ENCODE results near the gene SNU13.

SNU13 gene

GRCh38 chr22:41648432-41648831 is 40.2 kb downstream of the SNU13 start:
- no peak for DNase-seq
- peaks cover 1% of the 10 kb centered on the region for H3K79me1 ChIP-seq (ENCODE audit: low read length)
- H3K27ac ChIP-seq (ENCODE audit: low read depth, low read length), result no peak overlapping the region
- H2BK15ac ChIP-seq (replicated peaks; ENCODE audit: low read depth), result no peak overlapping the region
- H3K36me3 ChIP-seq (ENCODE audit: control insufficient read depth, insufficient read depth, low read length), result peaks cover 26% of the 10 kb centered on the region
- H4K5ac ChIP-seq (ENCODE audit: low read length), result no peak overlapping the region
- H2BK5ac ChIP-seq (ENCODE audit: low read length), result no peak overlapping the region
- H3K4me1 ChIP-seq (ENCODE audit: control insufficient read depth, low read depth, low read length), result no peaks in the 10 kb centered on the region
- no peak overlapping the region for H3K56ac ChIP-seq (ENCODE audit: low read length)
- H3K4me3 ChIP-seq (ENCODE audit: low read length), result no peak overlapping the region
- no peak overlapping the region for H3K9ac ChIP-seq (ENCODE audit: low read length)
- no peak overlapping the region for H3K4ac ChIP-seq (ENCODE audit: low read depth, low read length)
- no peak overlapping the region for H3K4me2 ChIP-seq (ENCODE audit: low read length)
- no peak overlapping the region for H2BK120ac ChIP-seq (ENCODE audit: low read depth, low read length)
- no peak overlapping the region for H3K23ac ChIP-seq (ENCODE audit: low read length)
- no peak overlapping the region for H3K18ac ChIP-seq (ENCODE audit: low read length)
- no CpG with 5 or more reads among the region's 1 CpG for WGBS (ENCODE audit: extremely low coverage, insufficient coverage, low lambda C conversion rate)
- H3K79me2 ChIP-seq (ENCODE audit: control insufficient read depth, insufficient read depth, low read length), result no peaks in the 10 kb centered on the region
- no peak overlapping the region for H4K8ac ChIP-seq (ENCODE audit: low read depth, low read length)
- no peak overlapping the region for H2AK5ac ChIP-seq (ENCODE audit: low read length)
- H3K27me3 ChIP-seq (ENCODE audit: insufficient read depth, low read length, poor library complexity), result no peaks in the 10 kb centered on the region

- H3K4ac ChIP-seq (ENCODE audit: low read depth, low read length), result no peak overlapping the region
- H3K36me3 ChIP-seq (ENCODE audit: control insufficient read depth, insufficient read depth, low read length), result peaks cover 24% of the 10 kb centered on the region
- H3K23ac ChIP-seq (ENCODE audit: low read length), result no peak overlapping the region
Measured at GRCh38 chr22:41647771-41648170, 40.9 kb downstream of the SNU13 start.

GRCh38 chr22:41642331-41643110 is 46.1 kb downstream of the SNU13 start:
- Histone ChIP-seq H3K56ac (ENCODE audit: low read length) (no peak overlapping the region), H3K4me3 (ENCODE audit: low read length) (no peak overlapping the region), H2AK5ac (ENCODE audit: low read length) (no peak overlapping the region), H3K79me2 (ENCODE audit: control insufficient read depth, insufficient read depth, low read length) (peaks cover 4% of the 10 kb centered on the region), H3K9ac (ENCODE audit: low read length) (no peak overlapping the region), H3K18ac (ENCODE audit: low read length) (no peak overlapping the region), H4K5ac (ENCODE audit: low read length) (no peak overlapping the region), H3K27ac (ENCODE audit: low read depth, low read length) (no peak overlapping the region), H3K4ac (ENCODE audit: low read depth, low read length) (no peak overlapping the region), H3K23ac (ENCODE audit: low read length) (no peak overlapping the region), H3K4me2 (ENCODE audit: low read length) (no peak overlapping the region), H2BK5ac (ENCODE audit: low read length) (no peak overlapping the region), H2BK15ac (replicated peaks; ENCODE audit: low read depth) (no peak overlapping the region), H4K8ac (ENCODE audit: low read depth, low read length) (no peak overlapping the region), H3K79me1 (ENCODE audit: low read length) (peaks cover 6% of the 10 kb centered on the region), H2BK120ac (ENCODE audit: low read depth, low read length) (no peak overlapping the region), H3K27me3 (ENCODE audit: insufficient read depth, low read length, poor library complexity) (no peaks in the 10 kb centered on the region), H3K36me3 (ENCODE audit: control insufficient read depth, insufficient read depth, low read length) (peaks cover 22% of the 10 kb centered on the region), H3K4me1 (ENCODE audit: control insufficient read depth, low read depth, low read length) (no peaks in the 10 kb centered on the region)
- no CpG with 5 or more reads among the region's 6 CpGs for WGBS (ENCODE audit: extremely low coverage, insufficient coverage, low lambda C conversion rate)
- no peak for DNase-seq

More at GRCh38 chr22:41647771-41648170, 40.9 kb downstream of the SNU13 start:
- no peak for DNase-seq
- Histone ChIP-seq H3K27ac (ENCODE audit: low read depth, low read length) (no peak overlapping the region), H3K4me1 (ENCODE audit: control insufficient read depth, low read depth, low read length) (no peaks in the 10 kb centered on the region), H3K9ac (ENCODE audit: low read length) (no peak overlapping the region), H2AK5ac (ENCODE audit: low read length) (no peak overlapping the region), H2BK15ac (replicated peaks; ENCODE audit: low read depth) (no peak overlapping the region), H3K4me3 (ENCODE audit: low read length) (no peak overlapping the region), H3K79me1 (ENCODE audit: low read length) (peaks cover 1% of the 10 kb centered on the region), H2BK120ac (ENCODE audit: low read depth, low read length) (no peak overlapping the region), H3K4me2 (ENCODE audit: low read length) (no peak overlapping the region), H3K79me2 (ENCODE audit: control insufficient read depth, insufficient read depth, low read length) (no peaks in the 10 kb centered on the region), H4K8ac (ENCODE audit: low read depth, low read length) (no peak overlapping the region), H2BK5ac (ENCODE audit: low read length) (no peak overlapping the region), H3K27me3 (ENCODE audit: insufficient read depth, low read length, poor library complexity) (no peaks in the 10 kb centered on the region), H3K56ac (ENCODE audit: low read length) (no peak overlapping the region), H4K5ac (ENCODE audit: low read length) (no peak overlapping the region), H3K18ac (ENCODE audit: low read length) (no peak overlapping the region)
- no CpG with 5 or more reads among the region's 3 CpGs for WGBS (ENCODE audit: extremely low coverage, insufficient coverage, low lambda C conversion rate)

GRCh38 chr22:41641854-41642253 is 46.8 kb downstream of the SNU13 start:
- no peak overlapping the region for H3K18ac ChIP-seq (ENCODE audit: low read length)
- no peak overlapping the region for H2BK120ac ChIP-seq (ENCODE audit: low read depth, low read length)
- no peak overlapping the region for H3K9ac ChIP-seq (ENCODE audit: low read length)
- H3K27me3 ChIP-seq (ENCODE audit: insufficient read depth, low read length, poor library complexity), result no peaks in the 10 kb centered on the region
- no peak overlapping the region for H3K4ac ChIP-seq (ENCODE audit: low read depth, low read length)
- no peak overlapping the region for H3K27ac ChIP-seq (ENCODE audit: low read depth, low read length)
- H2BK15ac ChIP-seq (replicated peaks; ENCODE audit: low read depth), result no peak overlapping the region
- H3K79me2 ChIP-seq (ENCODE audit: control insufficient read depth, insufficient read depth, low read length), result peaks cover 4% of the 10 kb centered on the region
- no peak overlapping the region for H3K23ac ChIP-seq (ENCODE audit: low read length)
- H4K8ac ChIP-seq (ENCODE audit: low read depth, low read length), result no peak overlapping the region
- no peak overlapping the region for H3K56ac ChIP-seq (ENCODE audit: low read length)
- H3K4me3 ChIP-seq (ENCODE audit: low read length), result no peak overlapping the region
- no peak overlapping the region for H2BK5ac ChIP-seq (ENCODE audit: low read length)
- H4K5ac ChIP-seq (ENCODE audit: low read length), result no peak overlapping the region
- H3K79me1 ChIP-seq (ENCODE audit: low read length), result peaks cover 6% of the 10 kb centered on the region
- no CpG with 5 or more reads among the region's 7 CpGs for WGBS (ENCODE audit: extremely low coverage, insufficient coverage, low lambda C conversion rate)
- H3K4me1 ChIP-seq (ENCODE audit: control insufficient read depth, low read depth, low read length), result no peaks in the 10 kb centered on the region
- no peak for DNase-seq
- H3K36me3 ChIP-seq (ENCODE audit: control insufficient read depth, insufficient read depth, low read length), result peaks cover 19% of the 10 kb centered on the region
- H2AK5ac ChIP-seq (ENCODE audit: low read length), result no peak overlapping the region
- H3K4me2 ChIP-seq (ENCODE audit: low read length), result no peak overlapping the region

GRCh38 chr22:41638748-41639147 is 49.9 kb downstream of the SNU13 start:
- H3K27me3 ChIP-seq (ENCODE audit: insufficient read depth, low read length, poor library complexity), result no peaks in the 10 kb centered on the region
- H3K23ac ChIP-seq (ENCODE audit: low read length), result no peak overlapping the region
- no peak overlapping the region for H2BK120ac ChIP-seq (ENCODE audit: low read depth, low read length)
- H3K4me2 ChIP-seq (ENCODE audit: low read length), result no peak overlapping the region
- peaks cover 21% of the 10 kb centered on the region for H3K36me3 ChIP-seq (ENCODE audit: control insufficient read depth, insufficient read depth, low read length)
- H4K5ac ChIP-seq (ENCODE audit: low read length), result no peak overlapping the region
- no peak overlapping the region for H3K18ac ChIP-seq (ENCODE audit: low read length)
- no peak overlapping the region for H2BK5ac ChIP-seq (ENCODE audit: low read length)
- no peak overlapping the region for H3K27ac ChIP-seq (ENCODE audit: low read depth, low read length)
- H3K9ac ChIP-seq (ENCODE audit: low read length), result no peak overlapping the region
- peaks cover 9% of the 10 kb centered on the region for H3K79me1 ChIP-seq (ENCODE audit: low read length)
- no CpG with 5 or more reads among the region's 5 CpGs for WGBS (ENCODE audit: extremely low coverage, insufficient coverage, low lambda C conversion rate)
- DNase-seq, result no peak
- no peaks in the 10 kb centered on the region for H3K4me1 ChIP-seq (ENCODE audit: control insufficient read depth, low read depth, low read length)
- H2AK5ac ChIP-seq (ENCODE audit: low read length), result no peak overlapping the region
- H3K56ac ChIP-seq (ENCODE audit: low read length), result no peak overlapping the region
- no peak overlapping the region for H2BK15ac ChIP-seq (replicated peaks; ENCODE audit: low read depth)
- H3K4ac ChIP-seq (ENCODE audit: low read depth, low read length), result no peak overlapping the region
- no peak overlapping the region for H4K8ac ChIP-seq (ENCODE audit: low read depth, low read length)
- peaks cover 4% of the 10 kb centered on the region for H3K79me2 ChIP-seq (ENCODE audit: control insufficient read depth, insufficient read depth, low read length)
- no peak overlapping the region for H3K4me3 ChIP-seq (ENCODE audit: low read length)

- H2BK5ac ChIP-seq (ENCODE audit: low read length), result no peak overlapping the region
- H3K56ac ChIP-seq (ENCODE audit: low read length), result no peak overlapping the region
- no peak overlapping the region for H3K23ac ChIP-seq (ENCODE audit: low read length)
- no peak overlapping the region for H2BK120ac ChIP-seq (ENCODE audit: low read depth, low read length)
- H3K27ac ChIP-seq (ENCODE audit: low read depth, low read length), result no peak overlapping the region
- no CpG with 5 or more reads among the region's 5 CpGs for WGBS (ENCODE audit: extremely low coverage, insufficient coverage, low lambda C conversion rate)
- H3K9ac ChIP-seq (ENCODE audit: low read length), result no peak overlapping the region
- H3K79me2 ChIP-seq (ENCODE audit: control insufficient read depth, insufficient read depth, low read length), result peaks cover 4% of the 10 kb centered on the region
- H4K8ac ChIP-seq (ENCODE audit: low read depth, low read length), result no peak overlapping the region
- peaks cover 21% of the 10 kb centered on the region for H3K36me3 ChIP-seq (ENCODE audit: control insufficient read depth, insufficient read depth, low read length)
- no peaks in the 10 kb centered on the region for H3K4me1 ChIP-seq (ENCODE audit: control insufficient read depth, low read depth, low read length)
- peaks cover 9% of the 10 kb centered on the region for H3K79me1 ChIP-seq (ENCODE audit: low read length)
- no peak overlapping the region for H2BK15ac ChIP-seq (replicated peaks; ENCODE audit: low read depth)
- H3K4me2 ChIP-seq (ENCODE audit: low read length), result no peak overlapping the region
- no peak for DNase-seq
- H2AK5ac ChIP-seq (ENCODE audit: low read length), result no peak overlapping the region
- no peak overlapping the region for H3K18ac ChIP-seq (ENCODE audit: low read length)
- no peaks in the 10 kb centered on the region for H3K27me3 ChIP-seq (ENCODE audit: insufficient read depth, low read length, poor library complexity)
- H3K4ac ChIP-seq (ENCODE audit: low read depth, low read length), result no peak overlapping the region
- H4K5ac ChIP-seq (ENCODE audit: low read length), result no peak overlapping the region
- no peak overlapping the region for H3K4me3 ChIP-seq (ENCODE audit: low read length)
Measured at GRCh38 chr22:41638124-41638523, 50.5 kb downstream of the SNU13 start.
